ENCODE measurements around the gene TEPSIN.

- TF ChIP-seq, protein P1, sequence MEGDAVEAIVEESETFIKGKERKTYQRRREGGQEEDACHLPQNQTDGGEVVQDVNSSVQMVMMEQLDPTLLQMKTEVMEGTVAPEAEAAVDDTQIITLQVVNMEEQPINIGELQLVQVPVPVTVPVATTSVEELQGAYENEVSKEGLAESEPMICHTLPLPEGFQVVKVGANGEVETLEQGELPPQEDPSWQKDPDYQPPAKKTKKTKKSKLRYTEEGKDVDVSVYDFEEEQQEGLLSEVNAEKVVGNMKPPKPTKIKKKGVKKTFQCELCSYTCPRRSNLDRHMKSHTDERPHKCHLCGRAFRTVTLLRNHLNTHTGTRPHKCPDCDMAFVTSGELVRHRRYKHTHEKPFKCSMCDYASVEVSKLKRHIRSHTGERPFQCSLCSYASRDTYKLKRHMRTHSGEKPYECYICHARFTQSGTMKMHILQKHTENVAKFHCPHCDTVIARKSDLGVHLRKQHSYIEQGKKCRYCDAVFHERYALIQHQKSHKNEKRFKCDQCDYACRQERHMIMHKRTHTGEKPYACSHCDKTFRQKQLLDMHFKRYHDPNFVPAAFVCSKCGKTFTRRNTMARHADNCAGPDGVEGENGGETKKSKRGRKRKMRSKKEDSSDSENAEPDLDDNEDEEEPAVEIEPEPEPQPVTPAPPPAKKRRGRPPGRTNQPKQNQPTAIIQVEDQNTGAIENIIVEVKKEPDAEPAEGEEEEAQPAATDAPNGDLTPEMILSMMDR (conservative IDR thresholded peaks at IDR 0.05 in 1 of 2, IDR thresholded peaks at IDR 0.05 in 1 of 2; ENCODE audit: extremely low read depth in 1 of 2, insufficient read depth in 1 of 2, low read depth in 1 of 2, low read length in 2 of 2) = no peak
- TF ChIP-seq EZH2 (IDR thresholded peaks at IDR 0.05; ENCODE audit: borderline replicate concordance, low read length) = no peak
Measured at GRCh38 chr17:81233811-81234505, 4.9 kb downstream of the TEPSIN start.
